Mesendoderm (in vitro differentiated cells): ENCODE data around the gene COQ2.
"Not testable (repeated sequence)": the region's sequence is repeated elsewhere in the genome, so short reads cannot be mapped to it uniquely, and the experiment has no call there.

ENCODE experiments used
- DNase-seq: peaks from one replicate; pipeline ENCODE4 v3.0.0; 2013
- H2AK5ac ChIP-seq: 2 replicates; pipeline ENCODE4 v1.6.1; 2013; ENCODE audit warnings: low read length, inconsistent platforms
- H2BK120ac ChIP-seq: 2 replicates; pipeline ENCODE4 v1.6.1; 2013; ENCODE audit warnings: low read depth, mild to moderate bottlenecking, low read length, moderate library complexity, mixed read lengths
- H2BK15ac ChIP-seq: replicated peaks from 2 replicates; pipeline ENCODE4 v1.6.1; 2013; ENCODE audit warnings: low read depth, mild to moderate bottlenecking, moderate library complexity
- H2BK5ac ChIP-seq: 2 replicates; pipeline ENCODE4 v1.6.1; 2013; ENCODE audit warnings: low read length, inconsistent platforms
- H3K18ac ChIP-seq: 2 replicates; pipeline ENCODE4 v1.6.1; 2013; ENCODE audit warnings: mild to moderate bottlenecking, low read length, mixed read lengths
- H3K23ac ChIP-seq: one replicate; pipeline ENCODE4 v1.6.1; 2013; ENCODE audit warnings: low read length
- H3K27ac ChIP-seq: 2 replicates; pipeline ENCODE4 v1.5.1; 2013; ENCODE audit warnings: low read depth, mild to moderate bottlenecking, inconsistent platforms, low read length, moderate library complexity
- H3K27me3 ChIP-seq: 2 replicates; pipeline ENCODE4 v1.6.1; 2013; ENCODE audit warnings: low read length, control low read depth, mild to moderate bottlenecking, inconsistent platforms; ENCODE audit not compliant: insufficient read depth, poor library complexity
- H3K36me3 ChIP-seq: 2 replicates; pipeline ENCODE4 v1.6.1; 2013; ENCODE audit warnings: low read length, inconsistent platforms; ENCODE audit not compliant: control insufficient read depth, insufficient read depth
- H3K4ac ChIP-seq: one replicate; pipeline ENCODE4 v1.6.1; 2013; ENCODE audit warnings: low read depth, mild to moderate bottlenecking, low read length, moderate library complexity
- H3K4me1 ChIP-seq: 2 replicates; pipeline ENCODE4 v1.6.1; 2013; ENCODE audit warnings: low read depth, low read length, inconsistent platforms; ENCODE audit not compliant: control insufficient read depth
- H3K4me2 ChIP-seq: 2 replicates; pipeline ENCODE4 v1.6.1; 2013; ENCODE audit warnings: low read length
- H3K4me3 ChIP-seq: 2 replicates; pipeline ENCODE4 v1.5.1; 2013; ENCODE audit warnings: mild to moderate bottlenecking, low read length
- H3K56ac ChIP-seq: one replicate; pipeline ENCODE4 v1.6.1; 2013; ENCODE audit warnings: low read length
- H3K79me1 ChIP-seq: 2 replicates; pipeline ENCODE4 v1.6.1; 2013; ENCODE audit warnings: low read length, inconsistent platforms
- H3K79me2 ChIP-seq: 2 replicates; pipeline ENCODE4 v1.6.1; 2013; ENCODE audit warnings: mild to moderate bottlenecking, low read length; ENCODE audit not compliant: control insufficient read depth, insufficient read depth
- H3K9ac ChIP-seq: 2 replicates; pipeline ENCODE4 v1.6.1; 2013; ENCODE audit warnings: low read length, inconsistent platforms
- H4K5ac ChIP-seq: one replicate; pipeline ENCODE4 v1.6.1; 2013; ENCODE audit warnings: low read length
- H4K8ac ChIP-seq: one replicate; pipeline ENCODE4 v1.6.1; 2013; ENCODE audit warnings: low read depth, mild to moderate bottlenecking, control low read depth, low read length, moderate library complexity
- whole genome bisulfite sequencing: extraction: QIAGEN DNeasy Blood & Tissue Kit; methylation state at CpG from one replicate; pipeline ENCODE4 v1.1.7; 2013; ENCODE audit warnings: low lambda C conversion rate, missing lambda C conversion rate; ENCODE audit not compliant: insufficient coverage; ENCODE audit errors: extremely low coverage; 5-methylcytosine and 5-hydroxymethylcytosine counted together

COQ2 gene

DNA sequence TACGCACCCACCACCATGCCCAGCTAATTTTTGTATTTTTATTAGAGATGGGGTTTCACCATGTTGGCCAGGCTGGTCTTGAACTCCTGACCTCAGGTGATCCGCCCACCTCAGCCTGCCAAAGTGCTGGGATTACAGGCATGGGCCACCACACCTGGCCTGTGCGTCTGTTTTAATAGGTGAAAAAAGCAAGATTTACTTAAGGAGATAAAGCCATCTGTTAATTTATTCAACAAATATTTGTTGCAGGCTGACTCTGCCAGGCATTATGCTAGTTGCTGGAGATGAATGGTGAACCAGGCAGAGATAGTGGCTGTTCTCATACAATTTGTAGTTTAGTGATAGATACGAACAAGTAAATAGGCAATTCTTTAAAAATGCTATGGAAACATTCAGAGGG, 40.7 kb upstream of the COQ2 start:
- not testable (repeated sequence) for H3K4me1 ChIP-seq, H2BK120ac ChIP-seq, H3K4ac ChIP-seq, H3K56ac ChIP-seq, DNase-seq, H4K5ac ChIP-seq, H3K4me2 ChIP-seq, H3K79me2 ChIP-seq, H2AK5ac ChIP-seq, H2BK15ac ChIP-seq, H3K4me3 ChIP-seq, H3K36me3 ChIP-seq, H4K8ac ChIP-seq, H3K79me1 ChIP-seq, H3K27ac ChIP-seq, H3K27me3 ChIP-seq, H3K23ac ChIP-seq, H2BK5ac ChIP-seq, H3K18ac ChIP-seq, H3K9ac ChIP-seq
- WGBS: no CpG with 5 or more reads among the region's 4 CpGs

DNA sequence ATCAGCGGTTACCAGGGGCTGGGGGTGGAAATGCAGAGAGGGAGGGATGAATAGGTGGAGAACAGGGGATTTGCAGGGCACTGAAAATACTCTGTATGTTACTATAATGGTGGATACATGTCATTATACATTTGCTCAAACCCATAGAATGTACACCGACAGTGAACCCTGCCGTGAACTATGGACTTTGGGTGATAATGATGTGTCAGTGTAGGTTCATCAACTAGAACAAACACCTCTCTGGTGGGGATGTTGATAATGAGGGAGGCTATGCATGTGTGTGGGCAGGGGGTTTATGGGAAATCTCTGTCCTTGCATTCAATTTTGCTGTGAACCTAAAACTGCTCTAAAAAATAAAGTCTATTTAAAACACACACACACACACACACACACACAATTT, 38.5 kb upstream of the COQ2 start:
- no peaks in the 10 kb centered on the region for H3K36me3 ChIP-seq

DNA sequence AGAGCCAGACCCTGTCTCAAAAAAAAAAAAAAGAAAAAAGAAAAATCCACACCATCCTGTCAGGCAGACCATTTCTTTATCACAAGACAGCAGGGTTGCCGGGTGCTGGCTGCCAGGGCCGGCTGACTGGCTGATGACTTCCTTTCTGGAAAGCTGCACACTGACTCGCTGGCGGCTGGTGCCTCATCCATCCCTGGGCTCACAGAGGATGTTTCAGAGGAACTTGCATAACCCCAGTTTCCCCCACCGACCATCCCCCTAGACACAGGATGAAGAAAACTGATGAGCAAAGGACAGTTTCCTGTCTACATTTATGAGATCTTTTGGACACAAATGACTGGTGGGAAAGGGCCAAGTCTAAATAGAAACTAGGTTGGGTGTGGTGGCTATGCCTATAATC, 36.0 kb upstream of the COQ2 start:
- H3K23ac ChIP-seq: no peak overlapping the region
- no peak overlapping the region for H2BK15ac ChIP-seq
- H3K4me1 ChIP-seq: no peaks in the 10 kb centered on the region
- no peak overlapping the region for H2BK5ac ChIP-seq
- H3K27ac ChIP-seq: no peak overlapping the region
- H3K56ac ChIP-seq: no peak overlapping the region
- no peak overlapping the region for H2BK120ac ChIP-seq
- no peak overlapping the region for H4K5ac ChIP-seq
- H3K36me3 ChIP-seq: no peaks in the 10 kb centered on the region
- H3K79me2 ChIP-seq: no peaks in the 10 kb centered on the region
- H4K8ac ChIP-seq: no peak overlapping the region
- H3K4ac ChIP-seq: no peak overlapping the region
- H2AK5ac ChIP-seq: no peak overlapping the region
- no peaks in the 10 kb centered on the region for H3K79me1 ChIP-seq
- DNase-seq: no peak
- no CpG with 5 or more reads among the region's 5 CpGs for WGBS
- H3K18ac ChIP-seq: no peak overlapping the region
- H3K27me3 ChIP-seq: no peaks in the 10 kb centered on the region
- no peak overlapping the region for H3K4me2 ChIP-seq
- no peak overlapping the region for H3K9ac ChIP-seq
- no peak overlapping the region for H3K4me3 ChIP-seq

More for the DNA sequence above, 38.5 kb upstream of the COQ2 start:
- no peak for DNase-seq
- Histone ChIP-seq H3K79me2 (no peaks in the 10 kb centered on the region), H2BK120ac (no peak overlapping the region), H3K9ac (no peak overlapping the region), H3K27me3 (no peaks in the 10 kb centered on the region), H4K8ac (no peak overlapping the region), H3K27ac (no peak overlapping the region), H2AK5ac (no peak overlapping the region), H3K23ac (no peak overlapping the region), H2BK5ac (no peak overlapping the region), H3K4me1 (no peaks in the 10 kb centered on the region), H3K56ac (no peak overlapping the region), H3K79me1 (no peaks in the 10 kb centered on the region), H4K5ac (no peak overlapping the region), H2BK15ac (no peak overlapping the region), H3K4me3 (no peak overlapping the region), H3K4me2 (no peak overlapping the region), H3K18ac (no peak overlapping the region), H3K4ac (no peak overlapping the region)
- no CpG with 5 or more reads among the region's 3 CpGs for WGBS

DNA sequence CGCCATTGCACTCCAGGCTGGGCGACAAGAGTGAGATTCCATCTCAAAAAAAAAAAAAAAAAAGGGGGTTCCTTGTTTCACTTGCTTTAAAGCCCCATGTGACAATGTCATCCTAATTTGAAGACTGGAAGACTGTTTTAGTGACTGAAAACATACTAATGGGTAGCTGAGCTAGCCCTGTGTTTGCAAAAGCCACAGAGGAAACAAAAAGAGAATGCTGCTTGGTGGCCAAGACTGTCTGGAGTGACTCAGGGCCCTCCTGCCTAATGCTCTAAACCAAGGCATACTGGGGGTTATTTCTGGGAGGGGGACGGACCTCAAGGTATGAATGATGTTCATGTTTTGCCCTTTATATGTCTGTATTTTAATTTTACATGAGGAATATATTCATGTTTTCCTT, 34.1 kb upstream of the COQ2 start:
- Histone ChIP-seq H3K4ac (no peak overlapping the region), H3K27ac (no peak overlapping the region), H3K18ac (no peak overlapping the region), H3K79me1 (no peaks in the 10 kb centered on the region), H2BK15ac (no peak overlapping the region), H3K4me2 (no peak overlapping the region), H3K4me3 (no peak overlapping the region), H2BK120ac (no peak overlapping the region), H4K5ac (no peak overlapping the region), H3K56ac (no peak overlapping the region), H4K8ac (no peak overlapping the region), H3K79me2 (no peaks in the 10 kb centered on the region), H2AK5ac (no peak overlapping the region), H3K23ac (no peak overlapping the region), H2BK5ac (no peak overlapping the region), H3K36me3 (no peaks in the 10 kb centered on the region), H3K27me3 (no peaks in the 10 kb centered on the region), H3K4me1 (no peaks in the 10 kb centered on the region), H3K9ac (no peak overlapping the region)
- WGBS: no CpG with 5 or more reads among the region's 3 CpGs
- no peak for DNase-seq

DNA sequence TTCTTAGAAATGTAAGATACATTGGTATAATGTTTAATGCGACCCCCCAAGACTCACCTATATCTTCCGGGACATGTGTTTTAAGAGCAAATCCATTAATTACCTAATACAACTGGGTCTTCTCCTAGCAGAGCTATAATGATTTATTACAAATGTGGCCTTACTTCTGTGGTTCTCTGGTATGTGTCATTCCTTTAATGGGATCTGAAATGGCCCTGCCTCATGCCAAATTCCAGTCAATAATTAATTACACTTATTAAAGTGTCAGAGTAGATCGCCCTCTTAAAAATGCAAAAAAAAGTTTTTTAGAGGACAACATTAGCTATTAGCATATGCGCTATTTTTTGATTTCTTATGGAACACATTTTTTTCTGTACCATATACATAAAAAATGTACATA, 33.1 kb upstream of the COQ2 start:
- Histone ChIP-seq H3K4ac (no peak overlapping the region), H2AK5ac (no peak overlapping the region), H2BK5ac (no peak overlapping the region), H3K9ac (no peak overlapping the region), H3K27me3 (no peaks in the 10 kb centered on the region), H4K5ac (no peak overlapping the region), H3K4me3 (no peak overlapping the region), H3K4me2 (no peak overlapping the region), H3K36me3 (no peaks in the 10 kb centered on the region), H3K4me1 (no peaks in the 10 kb centered on the region), H3K79me2 (no peaks in the 10 kb centered on the region), H3K56ac (no peak overlapping the region), H3K18ac (no peak overlapping the region), H3K23ac (no peak overlapping the region), H3K27ac (no peak overlapping the region), H4K8ac (no peak overlapping the region), H2BK15ac (no peak overlapping the region), H3K79me1 (no peaks in the 10 kb centered on the region), H2BK120ac (no peak overlapping the region)
- WGBS: no CpG with 5 or more reads among the region's 4 CpGs
- no peak for DNase-seq

DNA sequence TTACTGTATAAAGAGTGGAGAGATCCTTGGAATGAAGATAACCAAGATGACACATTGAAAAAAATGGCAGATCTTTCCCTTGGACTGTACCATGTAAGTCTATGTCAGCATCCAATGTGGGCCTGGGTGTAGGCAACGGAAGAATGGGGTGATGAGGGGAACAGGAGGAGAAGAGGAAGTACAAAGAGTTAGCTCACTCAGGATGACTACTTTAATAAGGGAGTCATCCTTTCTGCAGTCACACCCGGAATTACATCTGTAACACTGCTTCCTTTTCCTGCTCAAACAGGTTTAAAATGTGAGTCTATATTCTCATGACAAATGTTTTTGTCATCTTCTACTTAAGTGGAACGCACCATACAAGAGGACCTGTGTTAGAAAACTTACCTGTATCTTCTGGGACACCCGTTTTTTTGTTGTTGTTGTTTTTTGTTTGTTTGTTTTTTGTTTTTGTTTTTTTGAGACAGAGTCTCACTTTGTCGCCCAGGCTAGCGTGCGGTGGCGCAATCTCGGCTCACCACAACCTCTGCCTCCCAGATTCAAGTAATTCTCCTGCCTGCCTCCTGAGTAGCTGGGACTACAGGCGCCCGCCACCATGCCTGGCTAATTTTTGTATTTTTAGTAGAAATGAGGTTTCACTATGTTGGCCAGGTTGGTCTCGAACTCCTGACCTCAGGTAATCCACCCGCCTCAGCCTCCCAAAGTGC, 32.0 kb upstream of the COQ2 start:
- Histone ChIP-seq H3K27ac (no peak overlapping the region), H4K5ac (no peak overlapping the region)

More for the DNA sequence above, 32.0 kb upstream of the COQ2 start:
- Histone ChIP-seq H3K36me3 (no peaks in the 10 kb centered on the region), H3K4ac (no peak overlapping the region), H2AK5ac (no peak overlapping the region), H3K4me2 (no peak overlapping the region), H3K23ac (no peak overlapping the region), H4K8ac (no peak overlapping the region), H3K18ac (no peak overlapping the region), H3K4me3 (no peak overlapping the region), H3K56ac (no peak overlapping the region), H3K27me3 (no peaks in the 10 kb centered on the region), H3K79me1 (no peaks in the 10 kb centered on the region), H2BK120ac (no peak overlapping the region), H3K4me1 (no peaks in the 10 kb centered on the region), H3K9ac (no peak overlapping the region), H3K79me2 (no peaks in the 10 kb centered on the region), H2BK15ac (no peak overlapping the region), H2BK5ac (no peak overlapping the region)
- no peak for DNase-seq
- no CpG with 5 or more reads among the region's 13 CpGs for WGBS
